Measurements from ENCODE around the gene PFKFB1. TPM values are rescaled to one million over a fixed set of nuclear protein-coding genes. Genes with fewer than 3 reads are reported as not detected.

The PFKFB1 gene
- total RNA-seq, 1 experiment from 2014 or later = 0.55 TPM

DNA sequence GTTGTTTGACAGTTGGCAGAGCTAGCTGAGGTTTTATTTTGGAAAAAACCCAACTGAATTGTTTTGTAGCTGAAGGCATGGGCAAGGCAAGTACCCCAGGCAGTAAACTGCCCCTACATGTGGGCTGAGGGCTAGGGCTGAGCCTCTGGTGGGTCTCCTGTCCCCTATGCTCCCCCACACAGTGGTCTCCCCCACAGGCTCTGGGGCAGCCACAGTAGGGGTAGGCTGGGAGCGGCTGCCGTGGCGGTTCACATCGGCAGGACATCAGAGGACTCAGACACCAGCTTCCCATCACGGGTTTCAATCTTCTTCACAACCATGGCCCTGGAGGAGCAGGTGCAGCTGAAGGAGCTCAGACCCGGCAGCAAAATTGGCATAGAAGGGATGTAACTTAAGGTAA, 47.5 kb upstream of the PFKFB1 start:
- no peak overlapping the region for H2BK12ac ChIP-seq (ENCODE audit: insufficient read length, low read depth, low read length)
- DNase-seq = no peak
- H3K4me2 ChIP-seq (ENCODE audit: insufficient read depth, insufficient read length, low read length) = no peak overlapping the region
- H3K27me3 ChIP-seq (ENCODE audit: insufficient read depth, low read length) = no peaks in the 10 kb centered on the region
- H2BK20ac ChIP-seq (ENCODE audit: low read depth, low read length, poor library complexity, severe bottlenecking) = no peak overlapping the region
- H3K27ac Mint-ChIP-seq = no peak overlapping the region
- no peaks in the 10 kb centered on the region for H3K4me1 ChIP-seq (ENCODE audit: insufficient read depth, low read length)
- peaks cover 60 to 66% of the 10 kb centered on the region in 2 experiments for H3K9me3 Mint-ChIP-seq
- H4K91ac ChIP-seq (ENCODE audit: insufficient read length, low read depth, low read length) = no peak overlapping the region
- H3K27me3 Mint-ChIP-seq (ENCODE audit: low read depth) = no peaks in the 10 kb centered on the region; the same call in 1 of the 2 replicates
- no peak overlapping the region for H3T11ph ChIP-seq (ENCODE audit: low read length)
- H3K36me3 Mint-ChIP-seq (ENCODE audit: insufficient read depth in 1 of 3, low read depth in 3 of 3) = peaks cover 0 to 4% (median 0%) of the 10 kb centered on the region in 3 experiments; a peak in 4 of 7 replicates
- H2BK15ac ChIP-seq (ENCODE audit: low read depth, low read length) = no peak overlapping the region
- H3K23ac ChIP-seq (ENCODE audit: insufficient read length, low read depth, low read length) = no peak overlapping the region
- H3K4me3 Mint-ChIP-seq = no peak overlapping the region
- no peak overlapping the region for H3K14ac ChIP-seq (ENCODE audit: insufficient read depth, low read length)
- no peaks in the 10 kb centered on the region for H3K4me1 Mint-ChIP-seq
- H3K23me2 ChIP-seq (ENCODE audit: insufficient read length, low read depth, low read length, poor library complexity, severe bottlenecking) = no peaks in the 10 kb centered on the region
- no peak overlapping the region for H4K8ac ChIP-seq (replicated peaks; ENCODE audit: insufficient read length, low read depth, low read length)
- H3K27ac ChIP-seq (ENCODE audit: insufficient read length, low read depth, low read length) = no peak overlapping the region
- H2AK5ac ChIP-seq (ENCODE audit: insufficient read length, low read length) = no peak overlapping the region
- no peak overlapping the region for H2BK120ac ChIP-seq (ENCODE audit: low read depth, low read length, poor library complexity, severe bottlenecking)
- H4K5ac ChIP-seq (ENCODE audit: insufficient read length, low read depth, low read length) = no peak overlapping the region
- no CpG with 5 or more reads among the region's 6 CpGs for WGBS (ENCODE audit: extremely low coverage, insufficient read length, low lambda C conversion rate)
- no peak overlapping the region for H3K4ac ChIP-seq (ENCODE audit: low read depth, low read length)
- H3K9ac ChIP-seq (ENCODE audit: extremely low read depth, insufficient read length, low read length) = no peak overlapping the region
- no peak overlapping the region for H2BK5ac ChIP-seq (ENCODE audit: insufficient read length, low read length)
- H3K9me3 ChIP-seq (ENCODE audit: control insufficient read depth, low read depth, low read length) = peaks cover 21% of the 10 kb centered on the region
- H3K79me1 ChIP-seq (ENCODE audit: insufficient read depth, low read depth, low read length, poor library complexity, severe bottlenecking) = no peaks in the 10 kb centered on the region
- H2AFZ ChIP-seq (ENCODE audit: low read length) = no peak overlapping the region
- no peak overlapping the region for H3K18ac ChIP-seq (ENCODE audit: insufficient read length, low read depth, low read length)
- no peak overlapping the region for H3K56ac ChIP-seq (ENCODE audit: insufficient read length, low read depth, low read length)
- no peak for TF ChIP-seq CTCF (conservative IDR thresholded peaks at IDR 0.05)
- H3K79me2 ChIP-seq (ENCODE audit: insufficient read depth, low read length) = no peaks in the 10 kb centered on the region
- no peaks in the 10 kb centered on the region for H4K20me1 ChIP-seq (ENCODE audit: control insufficient read depth, insufficient read depth, insufficient read length)

Data from H9 (cell line).